HG03139 (cell line): ENCODE data around the gene ACTL6B.
A peak's percentile ranks its signal among the peaks of the same experiment; 100 is the strongest.

Source experiments
- ATAC-seq: cut with Tn5 transposase; IDR thresholded peaks from one replicate; pipeline ENCODE4 v1.9.1; 2021; ENCODE audit not compliant: unreplicated experiment

The ACTL6B gene

DNA sequence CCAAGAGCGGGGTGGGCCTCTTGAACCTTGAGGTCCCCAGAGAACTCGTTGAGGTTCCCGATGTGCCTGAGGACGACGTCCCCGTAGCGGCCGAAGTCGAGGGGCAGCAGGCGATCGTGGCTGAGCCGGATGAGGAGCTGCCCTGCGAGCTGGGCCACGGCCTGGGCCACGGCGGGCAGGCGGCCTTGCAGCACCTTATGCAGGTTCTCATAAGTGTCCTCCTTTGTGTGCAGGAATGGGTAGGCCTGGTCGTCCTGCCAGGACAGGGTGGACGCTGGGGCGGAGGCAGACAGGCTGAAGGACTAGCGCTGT lies 29.1 kb downstream of the ACTL6B start:
- ATAC-seq, result no peak

DNA sequence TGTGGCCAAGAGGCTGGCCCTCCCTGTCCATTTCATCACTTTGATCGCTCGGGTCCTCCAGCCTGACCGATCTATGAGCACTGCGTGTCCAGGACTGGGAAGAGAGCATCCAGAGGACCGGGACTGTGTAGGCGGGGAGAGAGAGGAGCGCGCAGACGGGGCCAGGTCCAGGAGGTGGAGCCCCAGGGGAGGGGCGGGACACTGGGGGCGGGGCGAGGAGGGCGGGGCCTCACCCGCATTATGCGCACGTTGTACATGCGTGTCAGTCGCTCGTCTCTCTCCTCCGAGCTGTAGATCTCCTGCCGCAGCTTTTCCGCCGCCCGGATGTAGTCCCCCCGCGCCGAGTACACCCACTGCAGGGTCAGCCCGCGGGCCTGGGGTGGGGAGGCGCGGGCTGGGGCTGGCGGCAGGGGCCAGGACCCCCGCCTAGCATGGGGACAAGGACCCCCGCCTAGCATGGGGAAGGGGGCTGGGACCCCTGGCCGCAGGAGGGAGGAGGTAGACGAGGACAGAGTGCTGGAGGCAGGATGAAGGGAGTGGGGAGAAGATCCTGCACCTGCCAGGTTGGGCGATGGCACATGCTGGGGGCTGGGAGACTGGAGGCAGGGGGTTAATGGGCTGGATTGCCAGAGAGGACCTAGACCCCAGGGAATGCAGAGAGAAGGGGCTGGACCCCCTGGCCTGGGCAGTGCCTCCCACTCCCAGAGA lies 29.6 kb downstream of the ACTL6B start:
- ATAC-seq, result peak; percentile 81

DNA sequence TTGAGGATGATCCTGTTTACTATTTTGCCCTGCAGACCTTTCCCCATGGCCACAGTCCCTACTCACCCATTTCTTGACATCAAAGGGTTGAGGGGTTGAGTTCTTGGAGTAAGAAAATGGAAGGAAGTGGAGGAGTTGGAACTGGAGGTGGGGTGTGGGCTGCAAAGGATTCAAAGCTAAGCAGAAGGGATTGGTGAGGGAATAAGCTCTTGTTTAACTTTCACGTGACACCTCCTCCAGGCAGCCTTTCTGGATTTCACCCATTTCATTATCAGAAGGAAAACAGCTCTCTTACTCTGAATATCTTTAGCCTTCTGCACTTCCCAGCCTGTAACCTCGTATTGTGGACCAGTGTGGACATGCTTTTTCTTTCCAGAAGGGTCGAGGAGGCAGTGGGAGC lies 30.2 kb downstream of the ACTL6B start:
- ATAC-seq, result no peak

- ATAC-seq, result no peak
Measured at GRCh38 chr7:100623951-100624824, 32.1 kb downstream of the ACTL6B start.

DNA sequence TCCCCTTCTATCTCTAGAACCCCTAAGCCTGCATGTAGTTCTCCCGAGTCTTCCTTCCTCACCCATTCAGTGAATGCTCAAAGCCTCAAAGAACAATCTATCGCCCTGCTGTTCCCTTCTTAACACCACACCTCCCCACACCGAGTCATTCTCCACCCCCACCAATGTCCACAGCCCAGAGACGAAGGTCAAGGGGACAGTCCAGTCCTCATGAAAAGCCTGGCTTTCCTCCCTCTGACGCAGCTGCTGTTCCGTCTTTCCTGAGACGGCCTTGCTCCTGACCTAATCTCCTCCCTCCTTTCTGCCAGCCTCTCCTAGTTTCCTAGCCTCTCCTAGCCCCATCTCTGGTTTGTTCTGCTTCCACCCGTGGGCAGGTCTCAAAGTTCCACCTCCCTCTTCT lies 34.7 kb downstream of the ACTL6B start:
- ATAC-seq, result no peak

GRCh38 chr7:100620804-100621203 lies 35.4 kb downstream of the ACTL6B start:
- ATAC-seq, result no peak

GRCh38 chr7:100620239-100620638 lies 36.0 kb downstream of the ACTL6B start:
- ATAC-seq, result no peak

DNA sequence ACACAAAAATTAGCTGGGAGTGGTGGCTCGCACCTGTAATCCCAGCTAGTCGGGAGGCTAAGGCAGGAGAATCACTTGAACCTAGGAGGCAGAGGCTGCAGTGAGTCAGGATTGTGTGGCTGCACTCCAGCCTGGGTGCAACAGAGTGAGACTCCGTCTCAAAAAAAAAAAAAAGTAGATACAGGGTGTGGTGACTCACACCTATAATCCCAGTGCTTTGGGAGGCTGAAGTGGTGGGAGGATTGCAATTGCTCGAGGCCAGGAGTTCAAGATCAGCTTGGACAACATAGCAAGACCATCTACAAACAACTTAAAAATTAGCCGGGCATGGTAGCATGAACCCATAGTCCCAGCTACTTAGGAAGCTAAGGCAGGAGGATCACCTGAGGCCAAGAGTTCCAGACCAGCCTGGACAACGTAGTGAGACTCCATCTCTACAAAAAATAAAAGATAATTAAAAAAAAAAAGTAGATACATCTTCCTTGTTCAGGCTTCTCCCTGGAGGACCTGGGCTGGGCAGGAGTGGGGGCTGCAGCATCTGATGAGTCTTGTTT lies 41.9 kb downstream of the ACTL6B start:
- ATAC-seq, result no peak

DNA sequence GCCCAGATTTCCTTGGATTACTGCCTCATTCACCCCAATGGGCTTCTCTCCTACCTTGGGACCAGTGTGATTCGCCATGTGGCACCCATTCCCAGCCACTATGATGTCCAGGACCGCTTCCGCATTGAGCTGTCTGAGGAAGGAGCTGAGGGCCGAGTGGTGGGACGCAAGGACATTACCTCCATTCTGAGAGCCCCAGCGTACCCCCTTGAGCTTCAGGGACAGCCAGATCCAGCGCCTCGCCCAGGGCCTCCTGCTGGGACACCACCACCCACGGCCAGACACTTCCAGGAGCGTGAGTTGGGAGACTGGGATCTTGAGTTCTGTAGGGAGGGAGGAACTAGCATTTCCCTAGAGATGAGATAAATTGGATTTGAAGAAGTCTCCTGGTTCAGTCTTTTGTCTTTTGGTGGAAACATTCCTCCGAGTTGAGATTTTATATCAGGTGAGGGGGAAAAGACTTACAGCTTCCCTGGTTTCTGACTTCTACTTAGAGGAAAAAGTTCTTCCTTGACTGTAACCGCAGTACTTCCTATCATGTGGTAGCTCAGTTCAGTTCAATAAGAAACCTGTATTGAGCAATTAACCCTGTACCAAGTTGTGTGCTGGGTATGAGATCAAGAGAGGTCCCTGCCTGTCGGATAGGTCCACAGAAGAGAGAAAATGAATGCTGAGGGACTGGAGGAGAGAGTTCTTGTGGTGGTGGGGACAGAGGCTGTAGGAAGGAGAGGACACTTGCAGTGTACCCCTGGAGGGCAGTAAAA lies 42.7 kb downstream of the ACTL6B start:
- ATAC-seq, result no peak

- ATAC-seq, result no peak
Measured at GRCh38 chr7:100612730-100613390, 43.4 kb downstream of the ACTL6B start.

DNA sequence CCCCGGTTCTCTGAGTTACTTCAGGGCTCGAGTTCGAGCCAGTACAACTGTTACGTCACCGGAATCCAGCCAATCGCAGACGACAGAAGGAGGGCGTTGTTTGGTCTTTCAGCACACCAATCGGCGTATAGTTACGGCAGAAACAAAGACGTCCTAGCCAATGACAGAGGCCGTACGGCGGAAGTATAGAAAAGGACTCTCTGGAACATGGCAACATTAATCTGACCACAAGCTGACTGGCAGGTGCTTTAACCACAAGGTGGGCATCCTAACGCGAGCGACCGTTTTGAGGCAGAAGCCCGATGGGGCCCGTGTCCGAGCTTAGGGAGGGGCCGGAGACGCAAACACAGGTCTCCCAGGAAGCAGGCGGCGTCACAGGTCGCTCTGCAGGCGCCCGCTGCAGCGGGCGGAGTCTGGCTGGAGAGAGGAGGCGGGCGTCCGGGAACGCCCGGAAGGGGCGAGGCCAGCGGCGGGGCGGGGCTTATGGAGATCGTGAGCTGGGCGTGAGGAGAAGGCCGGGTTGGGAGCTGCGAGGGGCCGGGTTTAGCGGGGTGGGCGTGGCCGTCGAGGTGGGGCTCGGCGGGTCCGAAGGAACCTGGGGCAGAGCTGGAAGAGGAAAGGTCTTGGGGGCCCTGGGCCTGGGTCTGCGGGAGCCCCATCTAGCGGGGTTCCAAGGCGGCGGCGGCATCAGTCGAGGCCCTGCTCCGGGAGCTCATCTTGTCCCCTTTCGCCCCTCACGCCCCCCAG lies 44.1 kb downstream of the ACTL6B start, which contains the start of gene MOSPD3:
MOSPD3 (plus strand) TSS at position 558 of the 747 bp plus-strand sequence. CDS start 252 bp downstream, outside the sequence.
- ATAC-seq, result peak; percentile 93

GRCh38 chr7:100609958-100610357 lies 46.3 kb downstream of the ACTL6B start:
- ATAC-seq, result no peak

- ATAC-seq, result no peak
Measured at GRCh38 chr7:100607111-100607510, 49.1 kb downstream of the ACTL6B start.

GRCh38 chr7:100606313-100606712 lies 49.9 kb downstream of the ACTL6B start:
- no peak for ATAC-seq

DNA sequence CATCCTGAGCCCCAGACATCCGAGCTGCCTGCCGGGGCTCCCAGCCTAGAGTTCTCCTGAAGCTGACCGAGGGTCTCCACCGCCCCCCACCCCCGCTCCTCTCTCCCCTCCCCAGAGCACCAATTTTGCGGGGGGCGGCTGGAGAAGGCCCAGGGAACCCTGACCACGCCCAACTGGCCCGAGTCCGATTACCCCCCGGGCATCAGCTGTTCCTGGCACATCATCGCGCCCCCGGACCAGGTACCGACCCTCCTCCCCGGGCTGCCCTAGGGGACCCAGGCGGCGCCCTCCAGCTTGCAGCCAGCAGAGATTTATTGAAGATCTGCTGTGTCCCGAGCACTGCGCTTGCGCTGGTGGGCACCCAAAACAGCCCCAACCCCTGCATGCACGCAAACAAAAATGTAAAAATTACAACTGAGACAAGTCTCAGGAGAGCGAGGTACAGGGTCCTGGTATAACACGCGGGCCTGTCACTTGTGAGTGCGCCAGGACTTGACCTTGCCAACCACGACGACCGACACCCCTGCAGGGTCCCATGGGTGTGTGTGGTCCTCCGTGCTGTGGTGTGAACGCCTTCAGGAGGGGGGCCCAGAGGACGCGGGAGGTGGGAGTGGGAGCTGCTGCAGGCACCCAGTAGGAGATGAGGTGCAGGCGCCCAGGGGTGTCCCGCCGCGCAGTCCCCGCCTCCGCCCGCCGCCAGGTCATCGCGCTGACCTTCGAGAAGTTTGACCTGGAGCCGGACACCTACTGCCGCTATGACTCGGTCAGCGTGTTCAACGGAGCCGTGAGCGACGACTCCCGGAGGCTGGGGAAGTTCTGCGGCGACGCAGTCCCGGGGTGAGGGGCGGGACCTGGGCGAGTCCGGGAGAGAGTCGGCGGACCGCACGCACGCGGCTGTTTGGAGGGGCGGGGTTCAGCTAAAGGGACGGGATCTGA lies 51.0 kb downstream of the ACTL6B start:
- ATAC-seq, result no peak

DNA sequence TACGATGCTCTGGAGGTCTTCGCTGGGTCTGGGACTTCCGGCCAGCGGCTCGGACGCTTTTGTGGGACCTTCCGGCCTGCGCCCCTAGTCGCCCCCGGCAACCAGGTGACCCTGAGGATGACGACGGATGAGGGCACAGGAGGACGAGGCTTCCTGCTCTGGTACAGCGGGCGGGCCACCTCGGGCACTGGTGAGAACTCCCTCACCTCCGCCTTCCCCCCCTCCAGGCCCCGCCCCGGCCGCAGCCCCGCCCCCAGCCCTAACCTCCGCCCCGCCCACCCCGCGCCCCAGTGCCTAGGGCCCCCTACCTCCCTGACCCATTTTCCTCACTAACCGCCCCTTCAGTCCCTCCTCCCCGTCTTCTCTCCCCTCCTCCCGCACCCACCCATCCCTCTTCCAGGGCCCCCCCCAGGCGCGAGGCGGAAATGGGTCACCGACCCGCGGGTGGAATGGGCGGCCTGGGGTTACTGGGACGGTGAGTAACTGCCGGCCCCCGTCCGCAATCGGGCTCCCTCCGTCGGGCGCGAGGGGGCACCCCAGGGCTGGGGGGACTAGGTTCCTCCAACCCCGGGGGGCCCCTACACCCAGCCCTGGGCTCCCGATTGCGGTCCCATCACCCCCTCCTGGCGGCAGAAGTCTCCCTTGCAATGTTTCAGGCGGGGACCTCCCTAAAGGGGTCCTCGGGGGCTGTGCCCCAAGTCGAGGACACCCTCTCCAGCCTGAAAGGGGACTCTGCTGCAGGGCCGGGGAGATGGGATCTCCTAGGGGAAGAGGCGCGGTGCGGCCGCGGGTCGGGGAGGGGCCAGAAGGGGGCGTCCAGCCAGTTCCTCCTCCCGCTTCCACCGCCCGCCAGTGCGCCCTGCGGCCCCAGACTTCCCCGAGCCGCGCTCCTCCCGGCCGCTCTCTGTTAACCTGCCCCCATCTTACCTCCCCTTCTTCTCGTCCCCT lies 51.9 kb downstream of the ACTL6B start:
- no peak for ATAC-seq

- no peak for ATAC-seq
Measured at GRCh38 chr7:100603726-100604027, 52.6 kb downstream of the ACTL6B start.
